NCI-H526 treated with DMSO at 0.1 percent for 48 hours (cell line): ENCODE data around the gene EHMT2.
A peak's percentile ranks its signal among the peaks of the same experiment; 100 is the strongest.
"Not testable (repeated sequence)": the region's sequence is repeated elsewhere in the genome, so short reads cannot be mapped to it uniquely, and the experiment has no call there.

Experiments used
- DNase-seq: peaks from one replicate; lab custom pipeline; 2025; lab: John Stamatoyannopoulos, UW

EHMT2 gene

GRCh38 chr6:31897612-31898382, at the start of gene EHMT2:
EHMT2 (minus strand) TSS chr6:31897698; CDS start chr6:31897677, 21 bp downstream.
- DNase-seq = peak; percentile 76

DNA sequence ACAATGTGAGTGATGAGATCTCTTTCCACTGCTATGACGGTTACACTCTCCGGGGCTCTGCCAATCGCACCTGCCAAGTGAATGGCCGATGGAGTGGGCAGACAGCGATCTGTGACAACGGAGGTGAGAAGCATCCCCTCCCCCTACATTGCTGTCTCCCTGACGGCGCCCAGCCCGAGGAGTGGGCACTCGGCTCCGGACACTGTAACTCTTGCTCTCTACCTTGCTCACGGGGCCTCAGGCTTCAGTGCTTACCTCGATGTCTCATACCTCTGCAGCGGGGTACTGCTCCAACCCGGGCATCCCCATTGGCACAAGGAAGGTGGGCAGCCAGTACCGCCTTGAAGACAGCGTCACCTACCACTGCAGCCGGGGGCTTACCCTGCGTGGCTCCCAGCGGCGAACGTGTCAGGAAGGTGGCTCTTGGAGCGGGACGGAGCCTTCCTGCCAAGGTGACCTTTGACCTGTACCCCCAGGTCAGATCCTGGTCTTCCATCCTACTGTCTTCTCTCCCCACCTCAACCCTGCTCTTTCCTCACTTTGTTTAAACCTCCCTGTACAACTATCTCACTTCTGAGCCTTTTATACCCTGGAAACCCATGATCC, 49.7 kb upstream of the EHMT2 start:
- DNase-seq = no peak

DNA sequence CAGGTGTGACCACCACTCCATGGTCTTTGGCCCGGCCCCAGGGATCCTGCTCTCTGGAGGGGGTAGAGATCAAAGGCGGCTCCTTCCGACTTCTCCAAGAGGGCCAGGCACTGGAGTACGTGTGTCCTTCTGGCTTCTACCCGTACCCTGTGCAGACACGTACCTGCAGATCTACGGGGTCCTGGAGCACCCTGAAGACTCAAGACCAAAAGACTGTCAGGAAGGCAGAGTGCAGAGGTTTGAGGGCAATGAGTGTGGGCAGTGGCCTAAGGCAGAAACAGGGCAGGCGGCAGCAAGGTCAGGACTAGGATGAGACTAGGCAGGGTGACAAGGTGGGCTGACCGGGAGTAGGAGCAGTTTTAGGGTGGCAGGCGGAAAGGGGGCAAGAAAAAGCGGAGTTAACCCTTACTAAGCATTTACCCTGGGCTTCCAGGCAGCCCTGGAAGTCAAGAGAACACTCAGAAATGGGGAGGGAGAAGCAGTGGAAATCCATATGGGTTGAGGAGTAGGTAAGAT, 48.9 kb upstream of the EHMT2 start:
- DNase-seq = no peak

GRCh38 chr6:31945507-31946369, 48.2 kb upstream of the EHMT2 start, which contains the start of gene CFB:
CFB (plus strand) TSS chr6:31946095; CDS start chr6:31946222, 127 bp downstream.
- DNase-seq = no peak

DNA sequence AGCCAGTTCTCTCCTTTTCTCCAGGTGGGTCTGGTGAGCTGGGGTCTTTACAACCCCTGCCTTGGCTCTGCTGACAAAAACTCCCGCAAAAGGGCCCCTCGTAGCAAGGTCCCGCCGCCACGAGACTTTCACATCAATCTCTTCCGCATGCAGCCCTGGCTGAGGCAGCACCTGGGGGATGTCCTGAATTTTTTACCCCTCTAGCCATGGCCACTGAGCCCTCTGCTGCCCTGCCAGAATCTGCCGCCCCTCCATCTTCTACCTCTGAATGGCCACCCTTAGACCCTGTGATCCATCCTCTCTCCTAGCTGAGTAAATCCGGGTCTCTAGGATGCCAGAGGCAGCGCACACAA, 47.6 kb upstream of the EHMT2 start:
- no peak for DNase-seq

DNA sequence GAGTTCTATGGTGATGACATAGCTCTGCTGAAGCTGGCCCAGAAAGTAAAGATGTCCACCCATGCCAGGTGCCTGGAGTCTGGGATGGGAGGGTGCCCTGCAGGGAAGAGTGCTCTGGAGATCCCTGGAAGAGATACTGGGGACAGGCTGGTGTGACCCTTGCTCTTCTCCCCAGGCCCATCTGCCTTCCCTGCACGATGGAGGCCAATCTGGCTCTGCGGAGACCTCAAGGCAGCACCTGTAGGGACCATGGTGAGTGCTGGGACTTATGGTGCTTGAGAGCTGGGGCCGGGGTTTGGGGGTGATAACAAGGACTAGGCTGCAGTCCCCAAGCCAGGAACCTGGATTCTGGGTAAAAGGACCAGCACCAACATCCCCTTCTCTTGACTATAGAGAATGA, 46.2 kb upstream of the EHMT2 start:
- no peak for DNase-seq

- no peak for DNase-seq
Observed at GRCh38 chr6:31940256-31940664, 42.8 kb upstream of the EHMT2 start.

DNA sequence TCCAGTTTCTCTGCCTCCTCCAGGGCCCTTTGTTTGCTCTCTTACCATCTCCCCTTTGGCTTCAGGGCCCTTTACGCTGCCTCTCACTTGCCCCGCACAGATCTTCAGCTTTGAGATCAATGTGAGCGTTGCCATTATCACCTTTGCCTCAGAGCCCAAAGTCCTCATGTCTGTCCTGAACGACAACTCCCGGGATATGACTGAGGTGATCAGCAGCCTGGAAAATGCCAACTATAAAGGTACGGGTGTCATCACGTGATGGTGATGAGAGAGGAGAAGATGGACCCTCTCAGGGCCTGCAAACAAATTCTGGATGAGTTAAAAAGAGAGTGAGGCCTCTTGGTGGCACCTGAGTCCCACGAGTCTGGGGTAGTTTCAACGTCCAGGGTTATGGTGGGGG, 38.3 kb upstream of the EHMT2 start:
- no peak for DNase-seq

GRCh38 chr6:31935021-31935420, 37.5 kb upstream of the EHMT2 start:
- no peak for DNase-seq

GRCh38 chr6:31933537-31933936, 36.0 kb upstream of the EHMT2 start:
- no peak for DNase-seq

DNA sequence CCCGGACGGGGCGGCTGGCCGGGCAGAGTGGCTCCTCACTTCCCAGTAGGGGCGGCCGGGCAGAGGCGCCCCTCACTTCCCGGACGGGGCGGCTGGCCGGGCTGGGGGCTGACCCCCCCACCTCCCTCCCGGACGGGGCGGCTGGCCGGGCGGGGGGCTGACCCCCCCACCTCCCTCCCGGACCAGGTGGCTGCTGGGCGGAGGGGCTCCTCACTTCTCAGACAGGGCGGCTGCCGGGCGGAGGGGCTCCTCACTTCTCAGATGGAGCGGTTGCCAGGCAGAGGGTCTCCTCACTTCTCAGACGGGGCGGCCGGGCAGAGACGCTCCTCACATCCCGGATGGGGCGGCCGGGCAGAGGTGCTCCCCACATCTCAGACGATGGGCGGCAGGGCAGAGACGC, 34.6 kb upstream of the EHMT2 start:
- not testable (repeated sequence) for DNase-seq

- no peak for DNase-seq
Observed at GRCh38 chr6:31930962-31931361, 33.5 kb upstream of the EHMT2 start.

DNA sequence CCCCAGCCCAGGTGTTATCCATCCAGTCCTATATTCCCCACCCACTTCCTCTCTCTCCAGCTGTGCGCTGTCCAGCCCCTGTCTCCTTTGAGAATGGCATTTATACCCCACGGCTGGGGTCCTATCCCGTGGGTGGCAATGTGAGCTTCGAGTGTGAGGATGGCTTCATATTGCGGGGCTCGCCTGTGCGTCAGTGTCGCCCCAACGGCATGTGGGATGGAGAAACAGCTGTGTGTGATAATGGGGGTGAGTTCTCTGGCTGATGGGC, 31.1 kb upstream of the EHMT2 start:
- DNase-seq = no peak

DNA sequence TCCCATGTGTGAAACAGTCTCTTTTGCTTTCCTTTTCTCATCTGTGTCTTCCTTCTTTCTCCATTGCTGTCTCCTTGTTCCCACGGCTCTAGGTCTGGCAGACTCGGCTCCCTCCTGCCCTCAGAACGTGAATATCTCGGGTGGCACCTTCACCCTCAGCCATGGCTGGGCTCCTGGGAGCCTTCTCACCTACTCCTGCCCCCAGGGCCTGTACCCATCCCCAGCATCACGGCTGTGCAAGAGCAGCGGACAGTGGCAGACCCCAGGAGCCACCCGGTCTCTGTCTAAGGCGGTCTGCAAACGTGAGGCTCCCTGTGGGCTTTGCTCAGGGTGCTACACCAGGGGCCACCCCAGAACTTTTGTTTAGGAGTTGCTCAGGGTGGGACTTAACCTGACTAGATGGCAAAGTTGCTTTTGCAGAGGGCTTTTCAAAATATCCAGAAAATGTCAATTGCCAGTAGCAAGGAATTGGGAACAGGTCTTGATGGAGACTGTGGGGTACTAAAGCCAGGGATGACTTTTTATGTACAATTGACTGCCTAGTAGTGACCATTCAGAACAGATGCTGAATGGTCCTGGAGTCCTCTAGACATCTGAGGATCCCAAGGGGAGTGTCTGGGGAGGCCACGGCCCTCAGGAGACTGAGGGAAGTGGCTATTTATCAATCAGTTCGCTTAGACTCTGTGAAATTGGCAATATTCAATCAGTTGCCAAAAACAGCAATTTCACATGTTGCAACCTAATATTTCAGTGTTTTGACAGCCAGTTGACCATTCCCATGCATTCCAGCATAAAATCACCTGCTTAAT, 30.6 kb upstream of the EHMT2 start:
- no peak for DNase-seq

DNA sequence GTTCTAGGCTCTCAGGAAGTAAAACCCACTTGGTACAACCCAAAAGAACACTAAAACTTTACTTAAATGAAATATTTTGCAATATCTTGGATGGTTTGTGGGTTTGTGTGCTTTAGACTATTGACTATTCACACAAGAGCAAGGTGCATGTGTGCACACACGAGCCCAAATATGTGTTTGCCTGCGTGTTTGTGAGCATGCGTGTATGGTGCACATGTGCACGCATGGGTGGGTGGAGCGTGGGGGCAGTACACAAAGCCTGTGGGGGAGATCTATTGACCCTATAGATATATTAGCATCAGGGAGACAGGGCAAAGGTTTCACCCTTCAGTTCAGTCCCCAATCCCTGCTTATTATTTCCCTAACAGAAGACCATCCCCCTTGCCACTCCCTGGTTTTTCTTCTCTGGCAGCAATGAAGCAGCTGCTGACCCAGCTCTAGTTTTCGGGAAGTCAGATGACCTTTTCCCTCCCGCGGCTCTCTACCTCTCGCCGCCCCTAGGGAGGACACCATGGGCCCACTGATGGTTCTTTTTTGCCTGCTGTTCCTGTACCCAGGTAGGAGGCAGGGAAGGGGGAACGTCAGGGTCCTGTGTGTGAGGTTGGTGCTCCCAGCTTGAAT, 29.9 kb upstream of the EHMT2 start, which contains the start of gene C2:
Gene C2 (plus strand): TSS at position 476 of the 621 bp plus-strand sequence. CDS start 36 bp downstream, at position 512.
- DNase-seq = no peak

- DNase-seq = no peak
Observed at GRCh38 chr6:31922942-31923341, 25.4 kb upstream of the EHMT2 start.

DNA sequence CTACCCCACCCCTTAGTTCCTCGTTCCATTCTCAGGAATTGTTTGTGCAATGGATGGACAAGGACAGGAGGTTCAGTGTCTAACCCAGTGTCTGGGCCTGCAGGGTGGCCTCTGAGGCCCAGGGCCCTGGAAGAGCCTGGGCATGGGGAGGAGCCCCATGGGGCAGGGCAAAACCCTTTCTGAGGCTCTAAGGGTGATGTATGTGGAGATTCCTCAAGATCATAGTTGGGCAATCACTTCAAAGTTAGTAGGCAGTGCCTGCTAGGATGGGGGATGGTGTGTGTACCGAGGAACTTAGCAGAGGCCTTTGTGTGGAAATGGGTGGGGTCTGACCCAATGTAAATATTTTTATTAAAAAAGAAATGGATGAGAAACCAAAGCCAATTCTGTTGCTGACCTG, 23.3 kb upstream of the EHMT2 start:
- no peak for DNase-seq

DNA sequence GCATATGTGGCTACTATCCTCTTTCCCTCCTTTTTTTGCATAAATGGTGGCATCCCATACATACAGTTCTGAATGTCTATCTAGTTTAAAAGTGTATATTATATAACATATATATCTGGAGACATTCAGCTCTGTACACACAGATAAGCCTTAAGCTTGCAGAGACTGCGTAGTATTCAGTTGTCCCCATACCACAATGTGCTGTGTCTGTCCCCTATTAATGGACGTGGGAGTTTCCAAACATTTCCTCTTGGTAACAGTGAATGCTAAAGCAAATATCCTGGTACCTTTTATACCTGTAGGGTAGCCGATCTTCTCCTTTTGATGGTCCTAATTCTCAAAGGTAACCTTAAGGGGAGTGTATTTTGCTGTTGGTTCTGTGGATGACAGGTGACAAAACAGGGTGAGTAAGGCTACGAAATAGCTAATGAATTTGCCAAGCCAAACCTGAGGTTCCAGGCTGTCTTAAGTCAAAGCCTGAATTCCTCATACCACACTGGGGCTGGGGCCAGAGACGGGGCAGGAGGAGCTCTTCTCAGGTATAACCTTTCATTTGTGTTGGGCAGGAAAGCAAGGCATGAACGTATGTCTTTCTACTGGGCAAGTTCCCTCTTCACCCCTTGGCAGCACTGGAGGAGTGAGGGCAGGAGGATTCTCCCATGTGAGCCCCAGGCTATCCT, 22.3 kb upstream of the EHMT2 start:
- no peak for DNase-seq

DNA sequence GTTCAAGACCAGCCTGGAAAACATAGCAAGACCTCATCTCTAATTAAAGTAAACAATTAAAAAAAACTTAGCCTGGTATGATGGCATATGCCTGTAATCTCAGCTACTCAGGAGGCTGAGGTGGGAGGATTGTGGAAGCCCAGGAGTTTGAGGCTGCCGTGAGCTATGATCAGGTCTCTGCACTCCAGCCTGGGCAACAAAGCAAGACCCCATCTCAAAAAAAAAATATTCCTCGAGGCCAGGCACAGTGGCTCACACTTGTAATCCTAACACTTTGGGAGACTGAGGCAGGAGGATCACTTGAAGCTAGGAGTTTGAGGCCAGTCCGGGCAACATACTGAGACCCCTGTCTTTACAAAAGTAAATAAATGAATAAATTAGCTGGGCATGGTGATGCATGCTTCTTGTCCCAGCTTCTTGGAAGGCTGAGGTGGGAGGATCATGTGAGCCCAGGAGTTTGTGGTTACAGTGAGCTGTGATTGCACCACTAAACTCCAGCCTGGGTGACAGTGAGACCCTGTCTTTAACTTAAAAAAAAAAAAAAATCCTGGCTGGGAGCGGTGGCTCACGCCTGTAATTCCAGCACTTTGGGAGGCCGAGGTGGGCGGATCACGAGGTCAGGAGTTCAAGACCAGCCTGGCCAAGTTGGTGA, 20.7 kb upstream of the EHMT2 start:
- DNase-seq = no peak

DNA sequence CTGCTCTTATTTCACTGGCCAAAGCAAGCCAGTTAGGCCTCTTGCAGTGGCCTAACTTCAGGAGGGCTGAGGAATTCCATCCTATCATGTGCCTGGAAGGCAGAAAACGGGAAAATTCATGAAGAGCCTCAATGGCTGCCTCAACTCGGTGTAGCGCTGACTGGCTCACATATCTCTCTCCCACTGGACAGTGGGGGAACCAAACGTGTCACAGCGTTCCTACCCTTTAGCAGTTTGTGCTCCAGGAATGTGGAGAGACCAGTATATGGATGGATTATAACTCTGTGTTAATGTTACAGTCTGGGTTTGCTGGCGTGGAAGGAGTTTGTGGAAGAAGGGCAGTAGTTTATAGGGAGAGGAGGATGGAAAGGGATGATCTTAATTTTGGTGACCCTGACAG, 18.3 kb upstream of the EHMT2 start:
- no peak for DNase-seq
